Measurements from ENCODE around the gene BCR.

The BCR gene

DNA sequence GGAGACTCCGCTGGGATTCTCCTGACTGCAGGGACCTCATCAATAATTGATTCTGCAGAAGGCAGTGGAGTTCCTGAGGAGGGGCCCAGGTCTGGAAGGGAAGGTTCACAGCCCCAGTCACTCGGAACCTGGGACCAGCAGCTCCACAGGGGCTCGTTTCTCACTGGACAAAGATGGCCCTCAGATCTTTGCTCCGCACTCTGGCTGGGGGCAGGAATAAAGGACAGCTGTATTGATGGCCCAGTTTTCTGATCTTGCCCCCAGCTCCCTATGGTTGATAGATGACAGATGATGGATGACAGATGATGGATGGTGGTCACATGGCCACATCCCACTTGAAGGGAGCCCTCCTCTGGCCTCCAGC, 11.3 kb upstream of the BCR start:
- Histone ChIP-seq H3K9me3 (ENCODE audit: severe bottlenecking) (peaks cover 4% of the 10 kb centered on the region), H3K4me3 (ENCODE audit: severe bottlenecking) (no peak overlapping the region), H3K27ac (ENCODE audit: poor library complexity, severe bottlenecking) (no peak overlapping the region), H3K4me1 (ENCODE audit: insufficient read depth, poor library complexity, severe bottlenecking) (no peaks in the 10 kb centered on the region), H3K36me3 (ENCODE audit: low read depth) (no peaks in the 10 kb centered on the region), H3K27me3 (ENCODE audit: insufficient read depth, poor library complexity, severe bottlenecking) (no peaks in the 10 kb centered on the region)
- no peak for ATAC-seq (ENCODE audit: low read depth)
- TF ChIP-seq, protein P1, sequence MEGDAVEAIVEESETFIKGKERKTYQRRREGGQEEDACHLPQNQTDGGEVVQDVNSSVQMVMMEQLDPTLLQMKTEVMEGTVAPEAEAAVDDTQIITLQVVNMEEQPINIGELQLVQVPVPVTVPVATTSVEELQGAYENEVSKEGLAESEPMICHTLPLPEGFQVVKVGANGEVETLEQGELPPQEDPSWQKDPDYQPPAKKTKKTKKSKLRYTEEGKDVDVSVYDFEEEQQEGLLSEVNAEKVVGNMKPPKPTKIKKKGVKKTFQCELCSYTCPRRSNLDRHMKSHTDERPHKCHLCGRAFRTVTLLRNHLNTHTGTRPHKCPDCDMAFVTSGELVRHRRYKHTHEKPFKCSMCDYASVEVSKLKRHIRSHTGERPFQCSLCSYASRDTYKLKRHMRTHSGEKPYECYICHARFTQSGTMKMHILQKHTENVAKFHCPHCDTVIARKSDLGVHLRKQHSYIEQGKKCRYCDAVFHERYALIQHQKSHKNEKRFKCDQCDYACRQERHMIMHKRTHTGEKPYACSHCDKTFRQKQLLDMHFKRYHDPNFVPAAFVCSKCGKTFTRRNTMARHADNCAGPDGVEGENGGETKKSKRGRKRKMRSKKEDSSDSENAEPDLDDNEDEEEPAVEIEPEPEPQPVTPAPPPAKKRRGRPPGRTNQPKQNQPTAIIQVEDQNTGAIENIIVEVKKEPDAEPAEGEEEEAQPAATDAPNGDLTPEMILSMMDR (IDR thresholded peaks at IDR 0.05; ENCODE audit: poor library complexity, severe bottlenecking) = no peak
- no peak for DNase-seq (ENCODE audit: low spot score)

DNA sequence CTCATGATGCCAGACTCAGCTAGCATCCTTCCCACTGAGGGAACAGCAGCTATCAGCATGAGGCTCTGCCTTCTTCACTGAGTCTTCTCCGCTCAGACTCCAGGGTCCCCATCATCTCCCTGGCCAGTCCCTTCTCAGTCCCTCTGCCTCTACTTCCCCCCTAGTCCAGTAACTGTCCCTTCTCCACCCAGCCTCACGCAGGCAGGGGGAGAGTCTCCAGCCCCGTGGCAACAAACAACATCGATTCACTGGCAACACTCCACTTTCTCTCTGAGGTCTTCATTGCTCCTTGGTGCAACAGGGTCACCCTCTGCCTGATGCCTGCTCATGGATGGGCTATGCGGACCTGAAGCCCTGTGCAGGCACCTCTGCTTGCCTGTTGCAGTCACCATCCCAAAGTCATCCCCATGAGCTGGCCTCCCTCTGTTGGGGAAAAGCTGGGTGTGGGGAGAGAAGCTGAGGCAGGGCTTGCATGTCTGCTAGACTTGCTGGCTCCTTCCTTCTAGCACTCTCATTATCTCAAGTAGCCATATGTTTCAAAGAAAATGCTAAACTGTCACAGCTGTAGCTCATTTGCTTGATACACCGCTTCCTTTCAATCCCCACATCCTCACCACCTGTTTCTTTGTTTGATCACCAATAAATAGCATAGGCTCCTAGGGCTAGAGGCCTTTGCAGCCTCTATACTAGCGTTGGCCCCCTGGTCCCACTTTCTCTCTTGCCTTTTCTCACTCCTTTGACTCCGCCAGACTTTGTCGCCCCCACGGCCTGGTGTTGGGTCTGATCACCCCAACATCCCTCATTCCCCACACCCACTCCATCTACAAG, 4.3 kb upstream of the BCR start:
- Histone ChIP-seq H3K4me1 (ENCODE audit: insufficient read depth, poor library complexity, severe bottlenecking) (peaks cover 5% of the 10 kb centered on the region), H3K36me3 (ENCODE audit: low read depth) (no peaks in the 10 kb centered on the region), H3K27me3 (ENCODE audit: insufficient read depth, poor library complexity, severe bottlenecking) (no peaks in the 10 kb centered on the region), H3K9me3 (ENCODE audit: severe bottlenecking) (peaks cover 16% of the 10 kb centered on the region), H3K27ac (ENCODE audit: poor library complexity, severe bottlenecking) (no peak overlapping the region), H3K4me3 (ENCODE audit: severe bottlenecking) (no peak overlapping the region)
- DNase-seq (ENCODE audit: low spot score) = no peak
- no peak for ATAC-seq (ENCODE audit: low read depth)
- TF ChIP-seq, protein P1 (IDR thresholded peaks at IDR 0.05; ENCODE audit: poor library complexity, severe bottlenecking) = no peak

DNA sequence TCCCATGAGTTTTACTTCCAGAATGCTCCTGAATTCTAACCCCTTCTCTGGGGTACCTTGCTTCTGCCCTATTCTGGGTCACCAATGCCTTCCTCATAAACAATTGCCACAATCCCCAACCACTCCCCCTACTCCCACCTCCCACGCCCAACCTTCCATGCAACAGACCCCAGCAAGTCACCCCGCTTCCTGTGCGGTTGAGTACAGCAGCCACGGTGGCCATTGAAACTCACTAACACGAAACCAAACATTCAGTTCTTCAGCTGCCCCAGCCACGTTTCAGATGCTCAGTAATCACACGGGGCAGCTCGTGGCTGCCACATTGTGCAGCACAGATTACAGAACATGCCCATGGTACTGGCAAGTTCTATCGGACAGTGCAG, 3.7 kb upstream of the BCR start:
- TF ChIP-seq, protein P1 (IDR thresholded peaks at IDR 0.05; ENCODE audit: poor library complexity, severe bottlenecking) = no peak
- Histone ChIP-seq H3K27me3 (ENCODE audit: insufficient read depth, poor library complexity, severe bottlenecking) (no peaks in the 10 kb centered on the region), H3K36me3 (ENCODE audit: low read depth) (peaks cover 3% of the 10 kb centered on the region), H3K4me3 (ENCODE audit: severe bottlenecking) (no peak overlapping the region), H3K27ac (ENCODE audit: poor library complexity, severe bottlenecking) (no peak overlapping the region), H3K9me3 (ENCODE audit: severe bottlenecking) (peaks cover 16% of the 10 kb centered on the region), H3K4me1 (ENCODE audit: insufficient read depth, poor library complexity, severe bottlenecking) (peaks cover 5% of the 10 kb centered on the region)
- no peak for ATAC-seq (ENCODE audit: low read depth)
- DNase-seq (ENCODE audit: low spot score) = no peak

DNA sequence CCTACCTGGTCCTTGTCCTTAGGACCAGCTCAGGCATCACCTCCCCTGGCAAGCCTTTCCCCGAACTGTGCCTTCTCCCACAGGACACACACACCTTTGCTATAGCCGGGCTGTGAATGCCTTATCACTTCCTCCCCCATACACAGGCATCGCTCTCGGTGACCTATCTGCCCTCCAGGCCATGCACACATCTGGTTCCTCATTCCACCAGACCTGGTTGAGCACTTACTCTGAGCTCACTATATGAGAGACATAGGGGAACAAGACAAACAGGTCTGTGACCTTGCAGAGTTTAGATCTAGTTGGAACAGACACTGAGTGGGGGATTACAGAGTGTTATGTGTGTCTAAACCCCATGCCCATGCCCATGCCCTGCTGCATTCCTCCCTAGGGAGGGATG, 3.1 kb upstream of the BCR start:
- peaks cover 8% of the 10 kb centered on the region for H3K36me3 ChIP-seq (ENCODE audit: low read depth)
- H3K27ac ChIP-seq (ENCODE audit: poor library complexity, severe bottlenecking) = no peak overlapping the region
- ATAC-seq (ENCODE audit: low read depth) = no peak
- H3K27me3 ChIP-seq (ENCODE audit: insufficient read depth, poor library complexity, severe bottlenecking) = no peaks in the 10 kb centered on the region
- TF ChIP-seq, protein P1 (IDR thresholded peaks at IDR 0.05; ENCODE audit: poor library complexity, severe bottlenecking) = no peak
- DNase-seq (ENCODE audit: low spot score) = no peak
- peaks cover 5% of the 10 kb centered on the region for H3K4me1 ChIP-seq (ENCODE audit: insufficient read depth, poor library complexity, severe bottlenecking)
- H3K9me3 ChIP-seq (ENCODE audit: severe bottlenecking) = peaks cover 16% of the 10 kb centered on the region
- no peak overlapping the region for H3K4me3 ChIP-seq (ENCODE audit: severe bottlenecking)
